Sigmoid colon (tissue), 4 donors: ENCODE results near the gene VOPP1.

Experiments
- CTCF ChIP-seq, 4 experiments: fragments of 450-650 bp in 3 of 4; fragments of 200-600 bp in 1 of 4; IDR thresholded peaks; one replicate each; pipeline ENCODE4 v1.5.1; 2016 to 2019; ENCODE audit warnings: antibody characterized with exemption in 4 of 4, mild to moderate bottlenecking in 3 of 4, moderate library complexity in 2 of 4
- POLR2A ChIP-seq, 2 donors: fragments of 450-650 bp; IDR thresholded peaks; one replicate each; pipeline ENCODE4 v1.6.1; 2016; ENCODE audit warnings: antibody characterized with exemption in 2 of 2, mild to moderate bottlenecking in 2 of 2, moderate library complexity in 2 of 2
- POLR2AphosphoS5 ChIP-seq, 4 donors: sonication (generic); formaldehyde crosslinking; IDR thresholded peaks; one replicate each; pipeline ENCODE4 v1.6.1; 2017; ENCODE audit warnings: antibody characterized with exemption in 4 of 4

DNA sequence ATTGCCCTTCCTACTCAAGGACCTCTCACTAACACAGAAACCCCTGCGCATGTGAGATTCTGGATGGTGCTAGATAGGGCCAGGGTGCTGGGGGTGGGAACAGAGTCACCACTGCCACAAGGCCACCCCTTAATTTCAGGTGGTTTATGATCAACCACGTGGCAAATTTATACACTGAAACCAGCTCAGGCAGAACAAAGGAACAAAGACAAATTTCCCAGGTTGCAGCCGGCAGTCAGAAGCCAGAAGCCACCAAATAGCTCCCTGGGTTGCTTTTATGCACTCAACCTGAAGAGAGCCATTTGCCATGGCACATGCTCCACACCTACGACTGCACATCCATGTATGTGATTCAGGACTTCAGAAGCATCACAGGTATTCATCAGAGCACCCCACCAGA, 2.5 kb downstream of the VOPP1 start:
- no peak for TF ChIP-seq CTCF (IDR thresholded peaks at IDR 0.05)
- TF ChIP-seq POLR2A (IDR thresholded peaks at IDR 0.05): no peak
- TF ChIP-seq POLR2AphosphoS5 (IDR thresholded peaks at IDR 0.05): no peak
